H1 (cell line): ENCODE results near the gene COPZ2. TPM values are rescaled to one million over a fixed set of nuclear protein-coding genes. Genes with fewer than 3 reads are reported as not detected.
"Not testable (repeated sequence)": the region's sequence is repeated elsewhere in the genome, so short reads cannot be mapped to it uniquely, and the experiment has no call there.

Experiments used
- CTCF ChIA-PET: fragments of 300-600 bp; sonication (Branson Sonifier 250); formaldehyde crosslinking; loops from one replicate; lab custom pipeline; 2021; ENCODE audit not compliant: partially characterized antibody; lab: Charles Lee
- POLR2A ChIA-PET: fragments of 300-600 bp; sonication (Branson Sonifier 250); formaldehyde crosslinking; loops from one replicate; lab custom pipeline; 2021; ENCODE audit warnings: inconsistent platforms; ENCODE audit not compliant: partially characterized antibody; lab: Charles Lee
- DNase-seq, 2 experiments: peaks; one replicate each; pipeline versions ENCODE4 v3.0.0 to v3.0.0-alpha.2; 2010 to 2022; ENCODE audit warnings: low spot score in 2 of 2, low read depth in 1 of 2, mixed read lengths in 1 of 2
- FAIRE-seq: peaks from 2 replicates; lab custom pipeline; 2011; peaks lifted over from hg19 to GRCh38; lab: Jason Lieb, UNC
- H2AFZ ChIP-seq: 2 replicates; pipeline ENCODE4 v1.8.1; 2012; ENCODE audit warnings: low read length, inconsistent platforms
- H2AK5ac ChIP-seq: 2 replicates; pipeline ENCODE4 v1.6.1; 2013; ENCODE audit warnings: low read depth, low read length
- H2BK120ac ChIP-seq: replicated peaks from 2 replicates; pipeline ENCODE3; 2013; ENCODE audit warnings: low read depth, low read length, inconsistent platforms
- H2BK12ac ChIP-seq: 2 replicates; pipeline ENCODE4 v1.6.1; 2013; ENCODE audit warnings: low read depth, low read length
- H2BK15ac ChIP-seq: 2 replicates; pipeline ENCODE4 v1.6.1; 2013; ENCODE audit warnings: low read length
- H2BK20ac ChIP-seq: 2 replicates; pipeline ENCODE4 v1.6.1; 2013; ENCODE audit warnings: low read length
- H2BK5ac ChIP-seq: 2 replicates; pipeline ENCODE4 v1.6.1; 2013; ENCODE audit warnings: low read depth, low read length
- H3K14ac ChIP-seq: 2 replicates; pipeline ENCODE4 v1.6.1; 2013; ENCODE audit warnings: inconsistent platforms; ENCODE audit not compliant: insufficient read length
- H3K18ac ChIP-seq: 2 replicates; pipeline ENCODE4 v1.6.1; 2013; ENCODE audit warnings: low read length; ENCODE audit errors: extremely low read depth
- H3K23ac ChIP-seq: 2 replicates; pipeline ENCODE4 v1.6.1; 2013; ENCODE audit warnings: inconsistent platforms; ENCODE audit not compliant: insufficient read length
- H3K23me2 ChIP-seq: 2 replicates; pipeline ENCODE4 v1.6.1; 2013; ENCODE audit warnings: low read depth, low read length
- H3K27ac ChIP-seq: 2 replicates; pipeline ENCODE4 v1.6.1; 2011; ENCODE audit warnings: low read depth, low read length, inconsistent platforms
- H3K27me3 ChIP-seq, 4 experiments: replicated peaks in 1 of 4; 1 replicate in 1 of 4; 2 replicates in 3 of 4; pipeline versions ENCODE4 v1.6.1 to v1.8.1; 2011 to 2013; ENCODE audit warnings: low read length in 3 of 4, mild to moderate bottlenecking in 3 of 4, inconsistent platforms in 2 of 4, mixed read lengths in 2 of 4, moderate library complexity in 1 of 4; ENCODE audit not compliant: control insufficient read depth in 3 of 4, insufficient read depth in 3 of 4; ENCODE audit errors: extremely low read depth in 1 of 4
- H3K36me3 ChIP-seq, 4 experiments: 2 replicates each; pipeline versions ENCODE4 v1.6.1 to v1.8.1; 2011 to 2013; ENCODE audit warnings: mild to moderate bottlenecking in 4 of 4, low read length in 3 of 4, moderate library complexity in 2 of 4, control low read depth in 1 of 4, inconsistent platforms in 1 of 4; ENCODE audit not compliant: insufficient read depth in 4 of 4, control insufficient read depth in 2 of 4
- H3K4ac ChIP-seq: replicated peaks from 2 replicates; pipeline ENCODE3; 2013; ENCODE audit warnings: low read length, low read depth, mixed read lengths, inconsistent platforms; ENCODE audit not compliant: insufficient read length
- H3K4me1 ChIP-seq, 4 experiments: replicated peaks in 1 of 4; 1 replicate in 1 of 4; 2 replicates in 3 of 4; pipeline versions ENCODE4 v1.6.1 to v1.8.1; 2011 to 2013; ENCODE audit warnings: low read length in 3 of 4, inconsistent platforms in 2 of 4, mixed read lengths in 1 of 4; ENCODE audit not compliant: insufficient read depth in 4 of 4, control insufficient read depth in 3 of 4
- H3K4me2 ChIP-seq, 2 experiments: 2 replicates each; pipeline versions ENCODE4 v1.6.1 to v1.8.1; 2011 to 2013; ENCODE audit warnings: low read depth in 2 of 2, low read length in 2 of 2, control low read depth in 1 of 2, inconsistent platforms in 1 of 2, mild to moderate bottlenecking in 1 of 2; ENCODE audit not compliant: insufficient read depth in 1 of 2
- H3K4me3 ChIP-seq, 4 experiments: fragments of 200-600, 300-600 bp in 1 of 4; sonication (generic), shearing (Covaris generic), sonication (Bioruptor Twin) in 1 of 4; 2 replicates each; pipeline versions ENCODE4 v1.5.1 to v1.8.1; 2011 to 2016; ENCODE audit warnings: low read length in 4 of 4, low read depth in 3 of 4, control low read depth in 2 of 4, inconsistent platforms in 2 of 4, mild to moderate bottlenecking in 2 of 4, mixed read lengths in 1 of 4, moderate library complexity in 1 of 4; ENCODE audit not compliant: insufficient read depth in 2 of 4; ENCODE audit errors: extremely low read depth in 1 of 4
- H3K56ac ChIP-seq: replicated peaks from 2 replicates; pipeline ENCODE3; 2013; ENCODE audit warnings: low read depth, mild to moderate bottlenecking, mixed read lengths, low read length, inconsistent platforms; ENCODE audit not compliant: insufficient read length
- H3K79me1 ChIP-seq: 2 replicates; pipeline ENCODE4 v1.6.1; 2013; ENCODE audit warnings: low read depth, low read length, control low read depth
- H3K79me2 ChIP-seq, 2 experiments: 2 replicates each; pipeline versions ENCODE4 v1.6.1 to v1.8.1; 2012 to 2013; ENCODE audit warnings: low read length in 2 of 2, mild to moderate bottlenecking in 2 of 2, inconsistent platforms in 1 of 2; ENCODE audit not compliant: insufficient read depth in 2 of 2, control insufficient read depth in 1 of 2
- H3K9ac ChIP-seq, 4 experiments: replicated peaks in 1 of 4; 1 replicate in 1 of 4; 2 replicates in 3 of 4; pipeline versions ENCODE4 v1.6.1 to v1.8.1; 2011 to 2013; ENCODE audit warnings: low read depth in 3 of 4, low read length in 3 of 4, control low read depth in 2 of 4, mild to moderate bottlenecking in 2 of 4, moderate library complexity in 2 of 4, inconsistent platforms in 1 of 4; ENCODE audit errors: extremely low read depth in 1 of 4
- H3K9me3 ChIP-seq, 2 experiments: 2 replicates each; pipeline versions ENCODE4 v1.6.1 to v1.8.1; 2012 to 2013; ENCODE audit warnings: mild to moderate bottlenecking in 2 of 2, moderate library complexity in 2 of 2, control low read depth in 1 of 2, inconsistent platforms in 1 of 2, low read depth in 1 of 2, low read length in 1 of 2, mixed read lengths in 1 of 2; ENCODE audit not compliant: insufficient read depth in 2 of 2
- H4K20me1 ChIP-seq, 2 experiments: replicated peaks in 1 of 2; 2 replicates each; pipeline versions ENCODE3 to v1.8.1; 2011 to 2013; ENCODE audit warnings: inconsistent platforms in 2 of 2, low read length in 2 of 2, mild to moderate bottlenecking in 1 of 2; ENCODE audit not compliant: insufficient read depth in 2 of 2, control insufficient read depth in 1 of 2
- H4K5ac ChIP-seq: 2 replicates; pipeline ENCODE4 v1.6.1; 2013; ENCODE audit warnings: low read length, low read depth, mixed read lengths, inconsistent platforms; ENCODE audit not compliant: insufficient read length
- H4K8ac ChIP-seq: 2 replicates; pipeline ENCODE4 v1.8.0; 2013; ENCODE audit warnings: mild to moderate bottlenecking, moderate library complexity, low read length, inconsistent platforms; ENCODE audit not compliant: insufficient read depth; ENCODE audit errors: extremely low read depth
- H4K91ac ChIP-seq: replicated peaks from 2 replicates; pipeline ENCODE3; 2013; ENCODE audit warnings: low read length, mixed read lengths, inconsistent platforms; ENCODE audit not compliant: insufficient read length
- WGBS, 2 experiments: shearing (Covaris generic) in 1 of 2; methylation state at CpG; one replicate each; pipeline versions ENCODE4 v1.1.6 to v1.1.7; 2013 to 2015; ENCODE audit warnings: low lambda C conversion rate in 2 of 2, mixed read lengths in 2 of 2, inconsistent platforms in 1 of 2, low coverage in 1 of 2, missing lambda C conversion rate in 1 of 2; ENCODE audit not compliant: insufficient replicate concordance in 2 of 2, insufficient coverage in 1 of 2, insufficient read length in 1 of 2; ENCODE audit errors: extremely low coverage in 1 of 2, missing lambda C conversion rate in 1 of 2; 5-methylcytosine and 5-hydroxymethylcytosine counted together
- polyA plus RNA-seq, 7 experiments: library from polyadenylated mRNA; depleted of rRNA in 3 of 7; stranded (reverse) in 5 of 7; unstranded in 2 of 7; fragments of >200 nt in 5 of 7; fragments of 200-250 nt in 2 of 7; gene quantifications; 1 replicate in 5 of 7; 2 replicates in 1 of 7; 4 replicates in 1 of 7; pipeline versions ENCODE4 v1.2.1 to v1.2.3, GENCODE V29; 2011 to 2013; ENCODE audit warnings: missing spikeins in 2 of 7, mixed read lengths in 2 of 7
- total RNA-seq: library from RNA; stranded (reverse); fragmentation: NEBNext Ultra II Directional; extraction: Animal tissue kit (Norgen Biotek cat#: 25700); gene quantifications from 2 replicates; pipeline ENCODE4 v1.2.1, GENCODE V29; 2021

Gene COPZ2
- total and polyA plus RNA-seq, 2 of the 8 experiments (the other 6 are each of a cell fraction or from before 2014, with no cell fraction given) = 0.24 TPM; not detected in 1

DNA sequence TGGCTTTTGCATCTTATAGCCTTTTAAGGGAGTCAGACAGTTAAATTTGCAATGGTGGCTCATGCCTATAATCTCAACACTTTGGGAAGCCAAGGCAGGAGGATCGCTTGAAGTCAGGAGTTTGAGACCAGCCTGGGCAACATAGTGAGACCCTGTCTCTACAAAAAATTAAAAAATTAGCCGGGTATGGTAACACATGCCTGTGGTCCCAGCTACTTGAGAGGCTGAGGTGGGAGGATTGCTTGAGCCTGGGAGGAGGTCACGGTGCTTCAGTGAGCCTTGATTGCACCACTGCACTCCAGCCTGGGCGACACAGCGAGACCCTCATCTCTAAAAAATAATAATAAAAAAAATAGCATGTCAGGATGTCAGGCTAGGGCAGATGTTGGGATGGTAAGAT lies 35.9 kb downstream of the COPZ2 start:
- H4K5ac ChIP-seq = peak overlapping the region; percentile 33
- WGBS, 2 experiments = 90% methylated on average over 5 of the region's 5 CpGs; no CpG with 5 or more reads in 1 of the 2 experiments
- POLR2A ChIA-PET = interaction anchor here (1.3 to 4.1 kb wide), 3 partner anchors 8 to 46 kb away, joined by 3 to 19 read pairs (median 11); partner anchors contain the start of gene NFE2L1

More for the DNA sequence above, 35.9 kb downstream of the COPZ2 start:
- H4K8ac ChIP-seq, H3K9ac ChIP-seq, H3K79me1 ChIP-seq, H3K4me3 ChIP-seq, H2BK15ac ChIP-seq, H2AK5ac ChIP-seq, H3K9me3 ChIP-seq, H3K18ac ChIP-seq, H2AFZ ChIP-seq, H3K36me3 ChIP-seq, H3K23me2 ChIP-seq, FAIRE-seq, H3K4me2 ChIP-seq, H3K79me2 ChIP-seq, H3K4ac ChIP-seq, H3K27ac ChIP-seq, H3K14ac ChIP-seq, DNase-seq, H3K56ac ChIP-seq, H3K27me3 ChIP-seq, H3K23ac ChIP-seq, H2BK20ac ChIP-seq, H2BK5ac ChIP-seq, H2BK120ac ChIP-seq, H4K20me1 ChIP-seq: not testable (repeated sequence)
- Histone ChIP-seq H3K4me1 (peaks cover 18 to 41% (median 28%) of the 10 kb centered on the region in 4 experiments), H4K91ac (peak overlapping the region; percentile 64), H2BK12ac (peak overlapping the region; percentile 93; the same call in 1 of the 2 replicates)
- CTCF ChIA-PET = interaction anchor here (1.4 to 27.8 kb wide), 7 partner anchors 14 to 50 kb away, joined by 3 to 493 read pairs (median 19); partner anchors contain the start of genes CDK5RAP3, PNPO and PRR15L
